Trophoblast cell (in vitro differentiated cells and primary cell): ENCODE measurements around the gene EPX.

ENCODE experiments used
- DNase-seq, 2 donors: peaks; one replicate each; pipeline ENCODE4 v3.0.0-alpha.2; 2016
- H2AFZ ChIP-seq: 2 replicates; pipeline ENCODE4 v1.6.1; 2013; ENCODE audit warnings: low read length, moderate library complexity, mild to moderate bottlenecking; ENCODE audit not compliant: insufficient read depth, poor library complexity
- H2AK5ac ChIP-seq: 2 replicates; pipeline ENCODE4 v1.6.1; 2013; ENCODE audit warnings: mild to moderate bottlenecking, low read length
- H2BK120ac ChIP-seq: 2 replicates; pipeline ENCODE4 v1.6.1; 2013; ENCODE audit warnings: low read length, mild to moderate bottlenecking, moderate library complexity; ENCODE audit not compliant: insufficient read depth, poor library complexity
- H2BK12ac ChIP-seq: 2 replicates; pipeline ENCODE4 v1.6.1; 2013; ENCODE audit warnings: mild to moderate bottlenecking, low read length, moderate library complexity
- H2BK5ac ChIP-seq: 2 replicates; pipeline ENCODE4 v1.6.1; 2013; ENCODE audit warnings: low read length, low read depth, moderate library complexity, mild to moderate bottlenecking; ENCODE audit not compliant: poor library complexity
- H3K14ac ChIP-seq: 2 replicates; pipeline ENCODE4 v1.6.1; 2013; ENCODE audit warnings: mild to moderate bottlenecking, low read length
- H3K18ac ChIP-seq: 2 replicates; pipeline ENCODE4 v1.6.1; 2013; ENCODE audit warnings: mild to moderate bottlenecking, low read length
- H3K23ac ChIP-seq: 2 replicates; pipeline ENCODE4 v1.6.1; 2013; ENCODE audit warnings: low read length
- H3K27ac ChIP-seq: 2 replicates; pipeline ENCODE4 v1.5.1; 2013; ENCODE audit warnings: low read depth, mild to moderate bottlenecking, inconsistent platforms, low read length, moderate library complexity
- H3K27me3 ChIP-seq: 2 replicates; pipeline ENCODE4 v1.6.1; 2013; ENCODE audit warnings: inconsistent platforms, mild to moderate bottlenecking, low read length, moderate library complexity; ENCODE audit not compliant: insufficient read depth
- H3K36me3 ChIP-seq, 2 experiments: 1 replicate in 1 of 2; 2 replicates in 1 of 2; pipeline ENCODE4 v1.6.1; 2013; ENCODE audit warnings: low read length in 2 of 2, mild to moderate bottlenecking in 2 of 2, moderate library complexity in 1 of 2; ENCODE audit not compliant: insufficient read depth in 2 of 2, control insufficient read depth in 1 of 2
- H3K4ac ChIP-seq: 2 replicates; pipeline ENCODE4 v1.6.1; 2013; ENCODE audit warnings: low read depth, mild to moderate bottlenecking, low read length, moderate library complexity
- H3K4me1 ChIP-seq, 2 experiments: 1 replicate in 1 of 2; 2 replicates in 1 of 2; pipeline ENCODE4 v1.6.1; 2013; ENCODE audit warnings: low read length in 2 of 2, mild to moderate bottlenecking in 2 of 2, moderate library complexity in 1 of 2; ENCODE audit not compliant: insufficient read depth in 2 of 2, control insufficient read depth in 1 of 2
- H3K4me2 ChIP-seq: 2 replicates; pipeline ENCODE4 v1.6.1; 2013; ENCODE audit warnings: inconsistent platforms, mild to moderate bottlenecking, low read length, moderate library complexity
- H3K4me3 ChIP-seq: 2 replicates; pipeline ENCODE4 v1.5.1; 2013; ENCODE audit warnings: mild to moderate bottlenecking, low read depth, low read length, inconsistent platforms
- H3K79me1 ChIP-seq: one replicate; pipeline ENCODE4 v1.6.1; 2013; ENCODE audit warnings: low read length
- H3K79me2 ChIP-seq: 2 replicates; pipeline ENCODE4 v1.6.1; 2013; ENCODE audit warnings: low read length, mild to moderate bottlenecking; ENCODE audit not compliant: control insufficient read depth, insufficient read depth, poor library complexity
- H3K9ac ChIP-seq: 2 replicates; pipeline ENCODE4 v1.6.1; 2013; ENCODE audit warnings: mild to moderate bottlenecking, low read length
- H3K9me3 ChIP-seq: 2 replicates; pipeline ENCODE4 v1.6.1; 2013; ENCODE audit warnings: low read depth, mild to moderate bottlenecking, control low read depth, inconsistent platforms, low read length; ENCODE audit not compliant: insufficient read depth
- H4K12ac ChIP-seq: 2 replicates; pipeline ENCODE4 v1.6.1; 2013; ENCODE audit warnings: low read depth, mild to moderate bottlenecking, low read length, moderate library complexity
- H4K8ac ChIP-seq: 2 replicates; pipeline ENCODE4 v1.6.1; 2013; ENCODE audit warnings: low read depth, mild to moderate bottlenecking, low read length, moderate library complexity
- H4K91ac ChIP-seq: one replicate; pipeline ENCODE4 v1.6.1; 2013; ENCODE audit warnings: low read depth, mild to moderate bottlenecking, low read length, moderate library complexity
- WGBS: extraction: QIAGEN DNeasy Blood & Tissue Kit; methylation state at CpG from one replicate; pipeline ENCODE4 v1.1.7; 2013; ENCODE audit warnings: missing lambda C conversion rate; ENCODE audit not compliant: insufficient read length, insufficient coverage; ENCODE audit errors: extremely low coverage; 5-methylcytosine and 5-hydroxymethylcytosine counted together

The EPX gene

DNA sequence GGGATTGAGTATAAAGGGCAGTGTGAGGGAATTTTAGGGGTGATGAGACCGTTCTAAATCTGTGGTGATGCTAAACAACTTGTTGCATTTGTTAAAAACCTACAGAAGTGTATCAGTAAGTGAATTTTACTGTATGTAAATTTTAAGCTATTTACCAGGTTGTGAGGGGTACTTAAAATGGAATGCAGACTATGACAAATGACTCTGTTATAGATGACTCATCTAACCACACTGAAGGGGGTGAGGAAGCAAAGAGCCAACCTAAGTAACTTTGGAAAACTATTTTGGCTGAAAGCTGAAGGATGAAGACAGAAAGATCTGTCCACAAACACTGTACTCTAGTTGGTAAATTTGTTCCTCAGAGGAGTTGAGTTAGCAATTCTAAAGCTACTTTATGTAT is 31.8 kb downstream of the EPX start:
- DNase-seq = no peak

DNA sequence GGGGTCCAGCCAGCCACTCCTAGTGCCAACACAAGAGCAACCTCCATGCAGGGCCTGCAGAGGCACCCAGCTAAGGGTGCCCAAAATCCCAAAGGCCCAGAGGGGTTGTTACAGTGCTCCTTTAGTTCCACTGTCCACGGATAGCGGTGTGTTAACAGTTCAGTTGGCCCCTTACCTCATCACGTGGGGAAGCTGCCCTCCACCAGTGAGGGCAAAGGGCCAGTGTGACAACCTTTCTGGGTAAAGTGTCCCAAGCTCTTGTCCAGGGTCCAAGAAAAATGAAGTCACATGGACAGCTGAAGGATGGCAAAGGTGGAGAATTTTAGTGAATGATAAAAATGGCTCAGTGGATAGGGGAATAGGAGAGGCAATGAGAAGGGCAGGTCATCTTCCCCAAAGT is 35.2 kb downstream of the EPX start:
- no peak overlapping the region for H3K4me3 ChIP-seq
- H2AFZ ChIP-seq = no peak overlapping the region
- no peaks in the 10 kb centered on the region for H3K79me2 ChIP-seq
- H3K4me1 ChIP-seq = no peaks in the 10 kb centered on the region
- no peak overlapping the region for H2BK5ac ChIP-seq
- no peaks in the 10 kb centered on the region for H3K27me3 ChIP-seq
- no peak overlapping the region for H2AK5ac ChIP-seq
- H3K4ac ChIP-seq = no peak overlapping the region
- no CpG with 5 or more reads among the region's 3 CpGs for WGBS
- no peak overlapping the region for H3K27ac ChIP-seq
- no peak overlapping the region for H3K23ac ChIP-seq
- no peak overlapping the region for H3K4me2 ChIP-seq
- H2BK12ac ChIP-seq = no peak overlapping the region
- H4K12ac ChIP-seq = no peak overlapping the region
- no peaks in the 10 kb centered on the region for H3K79me1 ChIP-seq
- no peaks in the 10 kb centered on the region for H3K9me3 ChIP-seq
- no peak overlapping the region for H4K8ac ChIP-seq
- H4K91ac ChIP-seq = no peak overlapping the region
- no peaks in the 10 kb centered on the region for H3K36me3 ChIP-seq
- no peak for DNase-seq
- H2BK120ac ChIP-seq = no peak overlapping the region
- H3K14ac ChIP-seq = no peak overlapping the region
- no peak overlapping the region for H3K18ac ChIP-seq
- H3K9ac ChIP-seq = no peak overlapping the region

More for the DNA sequence above, 31.8 kb downstream of the EPX start:
- Histone ChIP-seq H3K27ac (no peak overlapping the region), H3K79me2 (no peaks in the 10 kb centered on the region), H3K9me3 (no peaks in the 10 kb centered on the region), H3K27me3 (no peaks in the 10 kb centered on the region), H2BK5ac (no peak overlapping the region), H3K36me3 (no peaks in the 10 kb centered on the region), H3K4ac (no peak overlapping the region), H2BK12ac (no peak overlapping the region), H4K12ac (no peak overlapping the region), H3K23ac (no peak overlapping the region), H2AK5ac (no peak overlapping the region), H3K4me3 (no peak overlapping the region), H4K91ac (no peak overlapping the region), H3K9ac (no peak overlapping the region), H3K4me1 (no peaks in the 10 kb centered on the region), H3K18ac (no peak overlapping the region), H3K14ac (no peak overlapping the region), H3K79me1 (no peaks in the 10 kb centered on the region), H3K4me2 (no peak overlapping the region), H2BK120ac (no peak overlapping the region), H2AFZ (no peak overlapping the region), H4K8ac (no peak overlapping the region)
- 100% methylated on average over 1 of the region's 1 CpG for WGBS

DNA sequence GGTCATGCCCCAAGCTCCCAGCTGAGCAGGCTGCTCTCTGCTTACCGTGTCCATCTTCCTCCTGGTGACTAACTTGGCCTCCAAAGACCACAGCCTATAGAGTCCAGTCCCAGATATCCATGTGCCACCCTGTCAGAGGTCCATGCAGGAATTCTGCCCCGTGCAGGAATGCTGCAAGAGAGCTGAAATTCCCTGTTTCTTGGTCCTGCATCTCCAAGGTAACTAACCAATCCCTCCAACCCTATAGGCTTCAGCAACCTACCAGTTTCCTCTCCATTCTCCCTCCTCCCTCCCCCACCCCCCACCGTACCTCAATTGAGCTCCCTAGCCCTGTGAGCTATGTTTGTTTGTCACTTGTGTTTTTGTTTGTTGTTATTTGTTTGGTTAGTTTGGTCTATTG is 36.2 kb downstream of the EPX start:
- no peaks in the 10 kb centered on the region for H3K4me1 ChIP-seq
- DNase-seq = no peak
- H3K9me3 ChIP-seq = no peaks in the 10 kb centered on the region
- H2BK120ac ChIP-seq = no peak overlapping the region
- H3K27ac ChIP-seq = no peak overlapping the region
- H3K4ac ChIP-seq = no peak overlapping the region
- no peaks in the 10 kb centered on the region for H3K79me2 ChIP-seq
- no peak overlapping the region for H2BK12ac ChIP-seq
- no peaks in the 10 kb centered on the region for H3K27me3 ChIP-seq
- H4K12ac ChIP-seq = no peak overlapping the region
- no peak overlapping the region for H4K8ac ChIP-seq
- no peak overlapping the region for H3K23ac ChIP-seq
- no peak overlapping the region for H3K4me3 ChIP-seq
- no peak overlapping the region for H2AK5ac ChIP-seq
- H2BK5ac ChIP-seq = no peak overlapping the region
- no peak overlapping the region for H2AFZ ChIP-seq
- H3K36me3 ChIP-seq = no peaks in the 10 kb centered on the region
- WGBS = no CpG with 5 or more reads among the region's 3 CpGs
- H3K14ac ChIP-seq = no peak overlapping the region
- H4K91ac ChIP-seq = no peak overlapping the region
- H3K9ac ChIP-seq = no peak overlapping the region
- H3K4me2 ChIP-seq = no peak overlapping the region
- no peaks in the 10 kb centered on the region for H3K79me1 ChIP-seq
- no peak overlapping the region for H3K18ac ChIP-seq

DNA sequence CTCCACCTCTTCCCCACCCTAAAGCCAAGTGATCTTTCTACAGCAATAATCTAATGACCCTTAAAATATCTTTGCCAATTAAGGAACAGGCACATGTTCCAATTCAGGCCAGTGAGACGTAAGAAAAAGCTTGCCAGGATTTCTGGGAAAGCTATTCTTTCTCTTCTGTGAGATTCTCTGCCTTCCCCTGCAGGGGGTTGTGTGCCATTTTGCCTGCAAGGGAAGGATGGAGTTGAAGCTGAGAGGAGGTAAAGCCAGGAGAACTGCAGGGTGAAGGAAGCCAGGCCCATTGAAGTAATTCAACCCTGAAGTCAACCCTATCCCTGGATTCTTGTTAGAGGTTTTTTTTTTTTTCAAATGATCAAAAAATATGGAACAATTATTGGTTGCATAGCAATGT is 36.9 kb downstream of the EPX start:
- H2BK5ac ChIP-seq = no peak overlapping the region
- no peak overlapping the region for H3K4me2 ChIP-seq
- no peak overlapping the region for H3K18ac ChIP-seq
- H2AK5ac ChIP-seq = no peak overlapping the region
- H3K4ac ChIP-seq = no peak overlapping the region
- H3K79me2 ChIP-seq = no peaks in the 10 kb centered on the region
- no CpG with 5 or more reads among the region's 1 CpG for WGBS
- H3K79me1 ChIP-seq = no peaks in the 10 kb centered on the region
- H3K4me3 ChIP-seq = no peak overlapping the region
- no peak overlapping the region for H4K91ac ChIP-seq
- no peaks in the 10 kb centered on the region for H3K27me3 ChIP-seq
- H3K27ac ChIP-seq = no peak overlapping the region
- H3K4me1 ChIP-seq = no peaks in the 10 kb centered on the region
- H3K14ac ChIP-seq = no peak overlapping the region
- no peak overlapping the region for H2BK120ac ChIP-seq
- no peak for DNase-seq
- H3K9ac ChIP-seq = no peak overlapping the region
- no peak overlapping the region for H3K23ac ChIP-seq
- H4K12ac ChIP-seq = no peak overlapping the region
- H2AFZ ChIP-seq = no peak overlapping the region
- H3K9me3 ChIP-seq = no peaks in the 10 kb centered on the region
- H2BK12ac ChIP-seq = no peak overlapping the region
- no peaks in the 10 kb centered on the region for H3K36me3 ChIP-seq
- H4K8ac ChIP-seq = no peak overlapping the region
